HG03469 (cell line): ENCODE results near the gene TM9SF1.

Source experiments
- ATAC-seq: cut with Tn5 transposase; IDR thresholded peaks from one replicate; pipeline ENCODE4 v1.9.1; 2021; ENCODE audit warnings: mild to moderate bottlenecking, moderate library complexity, moderate number of reproducible peaks; ENCODE audit not compliant: unreplicated experiment

Gene TM9SF1

GRCh38 chr14:24195186-24196070 is at the start of gene TM9SF1:
Gene TM9SF1, minus strand, starts transcription at chr14:24195441. Its CDS starts 422 bp downstream, at chr14:24195019.
- ATAC-seq: peak; percentile 73

GRCh38 chr14:24243336-24243836 is 48.1 kb upstream of the TM9SF1 start:
- no peak for ATAC-seq

- ATAC-seq: peak; percentile 56
Measured at GRCh38 chr14:24241829-24242443, 46.7 kb upstream of the TM9SF1 start.

GRCh38 chr14:24240110-24240918 is 45.1 kb upstream of the TM9SF1 start:
- ATAC-seq: no peak

GRCh38 chr14:24238527-24239037 is 43.3 kb upstream of the TM9SF1 start:
- no peak for ATAC-seq

- no peak for ATAC-seq
Measured at GRCh38 chr14:24238123-24238522, 42.9 kb upstream of the TM9SF1 start.

GRCh38 chr14:24237463-24237955 is 42.3 kb upstream of the TM9SF1 start:
- no peak for ATAC-seq

- ATAC-seq: no peak
Measured at GRCh38 chr14:24236689-24237462, 41.6 kb upstream of the TM9SF1 start.

- no peak for ATAC-seq
Measured at GRCh38 chr14:24235804-24236688, 40.8 kb upstream of the TM9SF1 start.

GRCh38 chr14:24234095-24235005 is 39.1 kb upstream of the TM9SF1 start:
- no peak for ATAC-seq

- no peak for ATAC-seq
Measured at GRCh38 chr14:24233538-24233866, 38.3 kb upstream of the TM9SF1 start.

GRCh38 chr14:24232645-24233537 is 37.6 kb upstream of the TM9SF1 start, which contains the start of gene GMPR2:
Gene GMPR2, plus strand, starts transcription at chr14:24232929. Its CDS starts 325 bp downstream, at chr14:24233254.
- ATAC-seq: peak; percentile 29

GRCh38 chr14:24232121-24232644 is 36.9 kb upstream of the TM9SF1 start, which contains the start of gene NEDD8:
Gene NEDD8, minus strand, starts transcription at chr14:24232367. Its CDS starts 100 bp downstream, at chr14:24232267.
- ATAC-seq: peak; percentile 53

GRCh38 chr14:24231263-24232120 is 36.3 kb upstream of the TM9SF1 start:
- ATAC-seq: no peak

GRCh38 chr14:24228902-24229301 is 33.7 kb upstream of the TM9SF1 start:
- ATAC-seq: no peak

- no peak for ATAC-seq
Measured at GRCh38 chr14:24226473-24226872, 31.2 kb upstream of the TM9SF1 start.
